A673 (cell line): ENCODE data around the gene NBPF1.
"Not testable (repeated sequence)": the region's sequence is repeated elsewhere in the genome, so short reads cannot be mapped to it uniquely, and the experiment has no call there.

ENCODE experiments used
- EZH2 ChIP-seq: fragments of 200-600 bp; sonication (generic); IDR thresholded peaks from 2 replicates; pipeline ENCODE4 v1.6.1; 2017; ENCODE audit warnings: borderline replicate concordance, low read depth, mild to moderate bottlenecking, mixed read lengths, antibody characterized with exemption, low read length; ENCODE audit not compliant: poor library complexity, severe bottlenecking
- TF ChIP-seq, protein P1 (sequence below): fragments of 300-800, 200-600 bp; sonication (generic); conservative IDR thresholded peaks from 2 replicates; pipeline ENCODE4 v1.5.1; 2017; ENCODE audit warnings: low read depth, mild to moderate bottlenecking, antibody characterized with exemption, low read length, moderate library complexity, mixed read lengths

DNA sequence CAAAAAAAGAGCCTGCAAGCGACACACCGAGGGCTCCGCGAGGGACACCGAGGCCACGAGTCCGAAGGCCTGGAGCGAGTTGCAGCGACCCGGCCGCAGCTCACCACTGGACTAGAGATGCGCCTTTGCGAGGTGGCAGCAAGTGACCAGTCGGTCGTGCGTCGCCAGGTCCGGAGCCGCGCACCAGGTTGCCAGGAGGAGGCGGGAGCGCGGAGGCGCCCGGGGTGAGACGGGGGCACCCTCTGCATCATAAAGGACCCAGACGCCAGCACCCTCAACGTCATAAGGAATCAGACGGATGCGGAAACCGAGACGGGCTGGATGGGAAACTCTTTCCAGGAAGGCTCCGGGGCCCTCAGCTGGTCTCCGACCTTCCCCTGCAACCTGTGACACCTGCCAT, 77.9 kb downstream of the NBPF1 start:
- TF ChIP-seq, protein P1, sequence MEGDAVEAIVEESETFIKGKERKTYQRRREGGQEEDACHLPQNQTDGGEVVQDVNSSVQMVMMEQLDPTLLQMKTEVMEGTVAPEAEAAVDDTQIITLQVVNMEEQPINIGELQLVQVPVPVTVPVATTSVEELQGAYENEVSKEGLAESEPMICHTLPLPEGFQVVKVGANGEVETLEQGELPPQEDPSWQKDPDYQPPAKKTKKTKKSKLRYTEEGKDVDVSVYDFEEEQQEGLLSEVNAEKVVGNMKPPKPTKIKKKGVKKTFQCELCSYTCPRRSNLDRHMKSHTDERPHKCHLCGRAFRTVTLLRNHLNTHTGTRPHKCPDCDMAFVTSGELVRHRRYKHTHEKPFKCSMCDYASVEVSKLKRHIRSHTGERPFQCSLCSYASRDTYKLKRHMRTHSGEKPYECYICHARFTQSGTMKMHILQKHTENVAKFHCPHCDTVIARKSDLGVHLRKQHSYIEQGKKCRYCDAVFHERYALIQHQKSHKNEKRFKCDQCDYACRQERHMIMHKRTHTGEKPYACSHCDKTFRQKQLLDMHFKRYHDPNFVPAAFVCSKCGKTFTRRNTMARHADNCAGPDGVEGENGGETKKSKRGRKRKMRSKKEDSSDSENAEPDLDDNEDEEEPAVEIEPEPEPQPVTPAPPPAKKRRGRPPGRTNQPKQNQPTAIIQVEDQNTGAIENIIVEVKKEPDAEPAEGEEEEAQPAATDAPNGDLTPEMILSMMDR = not testable (repeated sequence)
- TF ChIP-seq EZH2 = not testable (repeated sequence)
